Hepatic stellate cell (primary cell): Measurements from ENCODE around the gene EDEM3.
"Not testable (repeated sequence)": the region's sequence is repeated elsewhere in the genome, so short reads cannot be mapped to it uniquely, and the experiment has no call there.

Experiments
- DNase-seq: peaks from one replicate; pipeline ENCODE4 v3.0.0; 2011; ENCODE audit warnings: low spot score

The EDEM3 gene

GRCh38 chr1:184770181-184770979, 15.7 kb upstream of the EDEM3 start:
- no peak for DNase-seq

DNA sequence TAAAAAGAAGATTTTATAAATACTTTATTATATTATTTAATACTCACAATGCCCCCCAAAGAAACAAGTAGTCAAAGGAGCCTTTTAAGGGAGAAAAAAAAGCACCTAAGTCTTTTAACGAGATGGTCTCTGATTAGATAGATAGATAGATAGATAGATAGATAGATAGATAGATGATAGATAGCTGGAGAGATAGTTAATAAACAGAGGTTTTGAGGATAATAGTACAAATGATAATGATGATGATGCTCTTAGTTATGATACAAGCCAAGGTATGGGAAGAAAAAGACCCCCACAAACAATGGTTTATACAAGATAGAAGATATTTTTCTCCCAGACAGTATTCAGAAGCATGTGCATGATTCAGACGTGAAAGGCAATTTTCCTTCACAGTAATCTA, 14.6 kb upstream of the EDEM3 start:
- no peak for DNase-seq

DNA sequence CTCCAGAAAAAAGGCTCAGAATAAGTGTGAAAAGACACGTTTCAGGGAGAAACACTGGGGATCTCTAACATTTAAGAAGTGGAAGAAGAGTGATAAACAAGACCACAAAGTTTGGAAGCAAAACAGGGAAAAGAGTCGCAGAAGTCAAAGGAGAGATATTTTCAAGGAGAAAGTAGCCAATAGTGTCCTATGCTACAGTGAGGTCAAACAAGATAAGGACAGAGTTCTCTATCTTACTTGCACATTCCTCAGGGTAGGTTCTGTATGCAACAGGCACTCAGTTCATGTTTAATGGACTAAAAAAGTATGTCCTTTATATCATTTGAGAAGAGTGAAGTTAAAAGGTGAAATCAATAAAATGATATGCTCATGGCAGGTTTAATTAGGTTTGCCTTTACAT, 13.8 kb upstream of the EDEM3 start:
- no peak for DNase-seq

- DNase-seq = no peak
Measured at GRCh38 chr1:184767591-184767990, 12.9 kb upstream of the EDEM3 start.

GRCh38 chr1:184764483-184764882, 9.8 kb upstream of the EDEM3 start:
- no peak for DNase-seq

GRCh38 chr1:184763520-184763919, 8.9 kb upstream of the EDEM3 start:
- DNase-seq = not testable (repeated sequence)

- DNase-seq = no peak
Measured at GRCh38 chr1:184761969-184762485, 7.4 kb upstream of the EDEM3 start.

DNA sequence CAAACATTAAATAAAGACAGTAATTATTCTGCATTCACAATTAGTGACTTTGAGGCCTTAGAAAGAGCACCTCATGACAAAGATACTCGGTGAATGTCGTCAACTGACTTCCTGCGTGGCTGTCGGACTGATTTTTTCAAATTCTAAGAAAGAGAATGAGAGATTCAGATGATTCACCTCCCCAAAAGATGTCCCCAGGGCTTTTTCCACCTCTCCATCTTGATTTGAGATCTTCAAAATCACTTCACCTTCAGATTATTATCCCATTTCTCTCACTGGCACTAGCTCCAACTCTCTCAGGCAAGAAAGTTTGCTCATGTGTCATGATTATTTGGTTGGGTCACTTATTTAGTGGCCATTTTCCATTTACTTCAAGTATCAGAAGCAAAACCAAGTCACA, 5.0 kb upstream of the EDEM3 start:
- DNase-seq = no peak

- DNase-seq = no peak
Measured at GRCh38 chr1:184759112-184759511, 4.5 kb upstream of the EDEM3 start.

DNA sequence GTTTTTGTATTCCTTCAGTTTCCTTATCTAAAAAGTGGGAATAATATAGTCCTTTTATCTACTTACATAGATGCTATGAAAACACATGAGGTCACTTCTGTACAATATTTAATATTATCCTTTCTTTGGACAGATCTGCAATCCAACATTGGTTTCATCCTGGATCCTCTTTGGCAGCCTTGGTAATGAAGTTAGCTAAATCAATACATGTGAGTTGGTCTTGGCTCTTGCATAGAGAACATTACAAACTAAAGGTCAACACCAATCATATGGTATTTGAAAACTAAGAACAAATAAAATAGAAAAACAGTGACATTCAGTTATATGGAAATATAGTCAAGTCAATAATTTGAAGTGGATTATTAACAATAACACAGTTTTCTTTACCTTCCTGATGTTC, 3.2 kb upstream of the EDEM3 start:
- no peak for DNase-seq

GRCh38 chr1:184757406-184757805, 2.7 kb upstream of the EDEM3 start:
- no peak for DNase-seq

DNA sequence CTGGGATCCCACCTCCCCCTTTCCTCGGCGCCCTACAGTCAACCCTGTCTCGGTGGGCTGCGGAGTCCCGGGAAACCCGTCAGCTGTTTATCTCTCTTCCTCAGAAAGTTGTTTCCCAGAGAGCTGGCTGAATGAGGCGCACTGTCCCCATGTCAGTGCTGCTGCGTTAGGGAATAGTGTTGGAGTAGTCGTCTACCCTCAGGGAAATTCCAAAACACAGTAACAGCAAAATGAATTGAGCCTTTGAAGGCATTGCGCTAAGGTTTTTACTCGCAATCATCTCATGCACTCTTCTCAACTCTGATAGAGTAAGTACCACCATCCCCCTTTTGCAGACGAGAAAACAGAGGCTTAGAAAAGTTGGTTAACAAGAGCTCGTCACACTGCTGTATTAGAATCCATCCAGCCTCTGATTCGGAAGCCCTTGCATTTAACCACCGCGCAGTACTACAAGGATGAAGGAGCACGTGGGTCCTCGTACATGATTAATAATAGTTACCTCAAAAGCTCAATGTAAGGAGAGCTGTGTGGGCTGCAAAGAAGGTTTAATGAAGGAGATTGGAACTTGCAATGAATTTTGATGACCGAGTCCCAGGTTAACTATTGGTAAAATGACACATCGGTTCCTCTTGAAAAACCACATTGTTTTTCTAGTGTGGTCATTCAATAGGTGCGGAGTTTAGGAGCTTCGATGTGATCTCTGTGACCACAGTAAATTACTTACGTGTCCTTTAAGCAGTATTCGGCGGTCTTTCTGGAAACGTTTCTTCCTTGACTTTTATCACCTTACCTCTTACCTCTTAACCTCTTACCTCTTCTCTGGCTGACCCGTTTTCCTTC, 788 bp upstream of the EDEM3 start:
- DNase-seq = peak; percentile 23

- no peak for DNase-seq
Measured at GRCh38 chr1:184753608-184754475, 816 bp downstream of the EDEM3 start.

DNA sequence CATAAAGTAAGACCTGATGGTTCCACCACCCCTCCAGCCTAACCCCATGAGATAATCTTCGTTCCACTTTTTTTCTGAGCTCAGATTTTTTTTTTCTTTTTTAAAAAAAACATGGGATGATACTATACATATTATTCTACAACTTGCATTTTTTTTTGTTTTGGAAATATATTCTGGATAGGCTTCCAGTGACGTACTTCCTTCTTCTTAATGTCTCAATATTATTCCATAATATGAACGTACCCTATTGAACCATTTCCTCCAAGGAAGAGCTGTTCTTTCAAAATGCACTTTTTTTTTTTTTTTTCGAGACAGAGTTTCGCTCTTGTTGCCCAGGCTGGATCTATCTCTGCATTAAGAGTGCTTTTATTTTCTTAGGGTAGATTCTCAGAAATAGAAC, 1.5 kb downstream of the EDEM3 start:
- no peak for DNase-seq

DNA sequence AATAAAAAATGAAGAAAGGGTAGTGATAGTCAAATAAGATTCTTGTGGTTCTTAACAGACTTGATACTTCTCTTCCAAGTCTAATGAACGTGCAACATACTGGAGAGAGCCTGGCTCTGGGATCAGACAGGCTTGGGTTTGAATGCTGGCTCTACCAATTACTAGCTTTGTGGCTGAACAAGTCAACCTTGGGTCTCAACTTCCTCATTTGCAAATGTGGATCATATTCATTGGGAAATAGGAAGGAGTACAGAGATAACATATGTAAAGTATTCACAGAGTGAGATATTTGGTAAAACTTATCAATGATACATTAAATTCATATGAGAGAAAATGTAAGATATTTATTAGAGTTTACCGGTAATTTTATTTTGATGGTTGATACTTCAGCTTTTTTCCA, 2.0 kb downstream of the EDEM3 start:
- no peak for DNase-seq

- DNase-seq = no peak
Measured at GRCh38 chr1:184748740-184749139, 5.9 kb downstream of the EDEM3 start.

GRCh38 chr1:184747089-184747955, 7.3 kb downstream of the EDEM3 start:
- no peak for DNase-seq

- no peak for DNase-seq
Measured at GRCh38 chr1:184745929-184746638, 8.6 kb downstream of the EDEM3 start.

DNA sequence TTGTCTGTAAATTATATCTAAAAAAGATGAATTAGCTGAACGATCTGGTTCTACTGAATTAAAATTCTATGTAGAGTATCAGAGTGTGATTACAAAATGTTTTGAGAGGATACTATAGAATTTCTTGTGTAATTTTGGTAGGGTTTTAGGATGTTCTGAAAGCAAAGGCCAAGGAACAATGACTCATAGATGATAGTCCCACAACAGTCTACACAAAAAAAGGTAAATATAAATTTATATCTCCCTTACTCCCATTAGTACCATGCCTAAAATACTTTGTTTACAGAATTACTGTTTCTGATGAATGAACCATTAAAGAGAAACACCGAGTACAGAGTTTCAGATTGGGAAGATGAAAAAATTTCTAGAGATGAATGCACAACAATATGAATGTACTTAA, 9.5 kb downstream of the EDEM3 start:
- no peak for DNase-seq

- no peak for DNase-seq
Measured at GRCh38 chr1:184743062-184743756, 11.4 kb downstream of the EDEM3 start.
